Heart left ventricle (tissue), 16 donors: ENCODE data around the gene NGB. TPM values are rescaled to one million over a fixed set of nuclear protein-coding genes. Genes with fewer than 3 reads are reported as not detected.
"Not testable (repeated sequence)": the region's sequence is repeated elsewhere in the genome, so short reads cannot be mapped to it uniquely, and the experiment has no call there.

Source experiments
- ATAC-seq, 4 donors: fragments of 200-7000 bp; cut with Tn5 transposase; one replicate each; pipeline ENCODE4 v1.9.1; 2020 to 2022; ENCODE audit warnings: moderate library complexity in 4 of 4, mild to moderate bottlenecking in 3 of 4, moderate number of reproducible peaks in 1 of 4
- DNase-seq, 5 donors: peaks; one replicate each; pipeline ENCODE4 v3.0.0-alpha.2; 2020
- H3K27ac ChIP-seq, 12 donors: fragments of 200-600 bp; sonication (generic) in 4 of 12; one replicate each; pipeline versions ENCODE4 v1.5.0 to v1.8.0; 2016 to 2022; ENCODE audit warnings: mild to moderate bottlenecking in 2 of 12
- H3K27me3 ChIP-seq, 9 donors: fragments of 200-600 bp; sonication (generic) in 2 of 9; one replicate each; pipeline versions ENCODE4 v1.5.1 to v1.8.0; 2016 to 2022; ENCODE audit warnings: mild to moderate bottlenecking in 3 of 9
- H3K36me3 ChIP-seq, 9 donors: fragments of 200-600 bp; sonication (generic) in 2 of 9; one replicate each; pipeline versions ENCODE4 v1.5.0 to v1.8.0; 2018 to 2022; ENCODE audit warnings: mild to moderate bottlenecking in 2 of 9
- H3K4me1 ChIP-seq, 12 donors: fragments of 200-600 bp; sonication (generic) in 4 of 12; one replicate each; pipeline versions ENCODE4 v1.5.0 to v1.8.0; 2016 to 2022; ENCODE audit warnings: mild to moderate bottlenecking in 3 of 12
- H3K4me3 ChIP-seq, 12 donors: fragments of 200-600 bp; sonication (generic) in 4 of 12; one replicate each; pipeline versions ENCODE4 v1.5.0 to v1.8.0; 2017 to 2022; ENCODE audit warnings: mild to moderate bottlenecking in 9 of 12, moderate library complexity in 4 of 12
- H3K9me3 ChIP-seq, 12 donors: fragments of 200-600 bp; sonication (generic) in 4 of 12; one replicate each; pipeline versions ENCODE4 v1.5.0 to v1.8.0; 2016 to 2022; ENCODE audit warnings: mild to moderate bottlenecking in 1 of 12
- CTCF ChIP-seq, 12 donors: fragments of 200-600 bp; sonication (generic) in 4 of 12; IDR thresholded peaks; one replicate each; pipeline versions ENCODE4 v1.5.0 to v1.8.0; 2018 to 2022; ENCODE audit warnings: antibody characterized with exemption in 12 of 12, mild to moderate bottlenecking in 5 of 12
- POLR2A ChIP-seq, 2 donors: fragments of 450-650 bp; IDR thresholded peaks; one replicate each; pipeline ENCODE4 v1.6.1; 2017; ENCODE audit warnings: antibody characterized with exemption in 2 of 2, mild to moderate bottlenecking in 2 of 2, moderate library complexity in 2 of 2
- WGBS, 4 donors: extraction: QIAGEN DNeasy Blood & Tissue Kit in 2 of 4; methylation state at CpG; one replicate each; pipeline versions ENCODE4 v1.1.5 to v1.1.7; 2013 to 2018; 5-methylcytosine and 5-hydroxymethylcytosine counted together
- intact Hi-C, 10 donors: fragments of 100-400 bp; cut with DNase I; formaldehyde crosslinking; loops; one replicate each; pipeline versions ENCODE4 v1.11.1 to v1.14.2; 2022
- polyA plus RNA-seq, 2 donors: library from polyadenylated mRNA; stranded (reverse); fragments of 200-250 nt; gene quantifications; one replicate each; pipeline ENCODE4 v1.2.3, GENCODE V29; 2013
- total RNA-seq, 9 donors: library from RNA; depleted of rRNA in 2 of 9; stranded (reverse); fragments of >200 nt in 2 of 9; fragmentation: NEBNext Ultra II Directional in 3 of 9; extraction: Animal tissue kit (Norgen Biotek cat#: 25700) in 3 of 9; gene quantifications; one replicate each; pipeline versions ENCODE4 v1.1.0 to v1.2.4, GENCODE V29; 2016 to 2023
- donor health status: ischemic (EF 13 %, LVEDD 7.1; RV severe dilation, severe dysfunction).
- donor health status: healthy with polysubstance abuse.
- donor health status: DM: no; HTN: yes; CAD: no.
- donor health status: DM: no; HTN: no; CAD: no.
- donor health status: ischemic (EF 25% LVEDD 6.9; RV normal size, moderate dysfunction).
- donor health status: ischemic (EF 25% LVEDD 5.7; RV mildly dilated, moderate dysfunction).
- donor health status: healthy.
- donor health status: DM: yes; HTN: yes; CAD: no.
- donor health status: ischemic (EF 35%, LVEDD 5.7; RV mildly dilated, moderate dysfunction).
- donor health status: nonischemic (EF 11% LVEDD 7.7; RV severe dilation, severe dysfunction).
- donor health status: DM: yes; HTN: yes; CAD: no.
- donor health status: PGD.
- donor health status: ischemic (EF 29% LVEDD 5.4; RV normal size, mild dysfunction).
- donor health status: nonischemic (EF 23%, LVEDD 6.1; RV moderate dilation, normal function).

Gene NGB
- total and polyA plus RNA-seq, 11 donors, result not detected

DNA sequence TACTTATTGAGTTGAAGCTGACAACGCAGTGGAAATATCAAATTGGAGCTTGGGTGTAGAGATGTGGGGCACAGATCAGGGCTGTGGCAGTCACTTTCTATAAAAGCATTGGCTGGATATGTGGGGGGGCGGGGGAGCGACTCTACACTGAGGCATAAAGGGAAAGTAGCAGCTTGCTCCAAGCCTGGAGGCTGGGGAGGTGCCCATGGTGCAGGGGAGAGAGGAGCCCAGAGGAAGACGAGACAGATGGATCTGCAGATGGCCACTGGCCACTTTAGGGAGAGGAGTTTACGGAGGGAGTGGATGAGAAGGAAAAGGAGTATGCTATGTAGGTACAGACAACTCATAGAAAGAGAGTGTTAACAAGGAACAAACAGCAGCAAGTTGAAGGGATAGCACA is 13.5 kb upstream of the NGB start:
- no peak for ATAC-seq
- Histone ChIP-seq H3K27me3 (no peaks in the 10 kb centered on the region), H3K9me3 (no peaks in the 10 kb centered on the region), H3K4me1 (no peaks in the 10 kb centered on the region), H3K4me3 (no peak overlapping the region), H3K36me3 (peaks cover 2 to 92% (median 73%) of the 10 kb centered on the region in 9 donors), H3K27ac (no peak overlapping the region)
- no peak for TF ChIP-seq CTCF (IDR thresholded peaks at IDR 0.05)
- no peak for TF ChIP-seq POLR2A (IDR thresholded peaks at IDR 0.05)
- WGBS, 4 donors, result 94 to 97% (median 97%) methylated on average over 5 of the region's 5 CpGs
- DNase-seq, result no peak
- intact Hi-C loops, result no loop called here

DNA sequence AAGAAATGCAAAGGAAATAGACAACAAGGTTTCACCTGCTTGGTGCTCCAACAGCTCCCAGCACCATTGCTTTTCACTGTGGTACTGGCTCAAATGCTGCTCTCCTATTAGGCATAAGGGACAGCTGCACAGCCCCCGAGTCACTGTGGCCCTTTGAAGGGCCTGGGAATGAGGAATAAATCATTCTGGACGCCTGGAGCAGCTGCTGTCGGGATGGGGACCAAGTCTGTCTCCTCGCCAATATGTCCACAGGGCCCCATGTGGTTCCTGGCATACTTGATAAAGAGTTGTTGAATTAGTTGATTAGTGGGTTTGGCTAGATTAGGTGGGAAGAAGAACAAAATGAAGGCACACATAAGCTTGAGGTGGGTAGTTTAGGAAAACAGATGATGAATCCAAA is 13.1 kb upstream of the NGB start:
- Histone ChIP-seq H3K27me3 (no peaks in the 10 kb centered on the region), H3K9me3 (no peaks in the 10 kb centered on the region), H3K4me3 (no peak overlapping the region), H3K4me1 (no peaks in the 10 kb centered on the region), H3K27ac (no peak overlapping the region), H3K36me3 (peaks cover 2 to 93% (median 75%) of the 10 kb centered on the region in 9 donors)
- TF ChIP-seq CTCF (IDR thresholded peaks at IDR 0.05) (no peak), POLR2A (IDR thresholded peaks at IDR 0.05) (no peak)
- intact Hi-C loops, result no loop called here
- WGBS, 4 donors, result 87 to 93% (median 89%) methylated on average over 4 of the region's 4 CpGs
- no peak for ATAC-seq
- DNase-seq, result no peak

- Histone ChIP-seq H3K27me3 (no peaks in the 10 kb centered on the region), H3K9me3 (no peaks in the 10 kb centered on the region), H3K36me3 (peaks cover 2 to 92% (median 72%) of the 10 kb centered on the region in 9 donors), H3K27ac (no peak overlapping the region), H3K4me3 (no peak overlapping the region), H3K4me1 (no peaks in the 10 kb centered on the region)
- intact Hi-C loops, result no loop called here
- TF ChIP-seq CTCF (IDR thresholded peaks at IDR 0.05) (no peak), POLR2A (IDR thresholded peaks at IDR 0.05) (no peak)
- no peak for ATAC-seq
- 88 to 93% (median 89%) methylated on average over 6 of the region's 6 CpGs for WGBS, 4 donors
- DNase-seq, result no peak
These were observed 10.9 kb upstream of the NGB start for GRCh38 chr14:77281852-77282410.

- peaks cover 2 to 86% (median 68%) of the 10 kb centered on the region in 9 donors for H3K36me3 ChIP-seq
- WGBS, 4 donors, result 93 to 99% (median 96%) methylated on average over 4 of the region's 4 CpGs
- H3K9me3 ChIP-seq, H3K4me3 ChIP-seq, DNase-seq, intact Hi-C loops, ATAC-seq, H3K27ac ChIP-seq, H3K4me1 ChIP-seq, H3K27me3 ChIP-seq: not testable (repeated sequence)
These were observed 9.9 kb upstream of the NGB start for GRCh38 chr14:77280921-77281320.

GRCh38 chr14:77279719-77280118 is 8.7 kb upstream of the NGB start:
- H3K4me1 ChIP-seq, result no peaks in the 10 kb centered on the region
- peaks cover 2 to 74% (median 56%) of the 10 kb centered on the region in 9 donors for H3K36me3 ChIP-seq
- no peaks in the 10 kb centered on the region for H3K9me3 ChIP-seq
- no peaks in the 10 kb centered on the region for H3K27me3 ChIP-seq
- WGBS, 4 donors, result 92 to 98% (median 93%) methylated on average over 10 to 13 of the region's 13 CpGs
- TF ChIP-seq POLR2A (IDR thresholded peaks at IDR 0.05) (no peak), CTCF (IDR thresholded peaks at IDR 0.05) (no peak)
- ATAC-seq, result no peak
- no peak for DNase-seq
- H3K4me3 ChIP-seq, result no peak overlapping the region
- intact Hi-C loops, result no loop called here
- no peak overlapping the region for H3K27ac ChIP-seq
